Heart right ventricle (tissue), 16 donors: ENCODE results near the gene SLC8A1. TPM values are rescaled to one million over a fixed set of nuclear protein-coding genes. Genes with fewer than 3 reads are reported as not detected.
A peak's percentile ranks its signal among the peaks of the same experiment; 100 is the strongest.

Source experiments
- ATAC-seq, 8 donors: fragments of 200-7000 bp; cut with Tn5 transposase; one replicate each; pipeline ENCODE4 v1.9.1; 2020; ENCODE audit warnings: mild to moderate bottlenecking in 8 of 8, moderate library complexity in 8 of 8, moderate number of reproducible peaks in 1 of 8
- DNase-seq, 2 donors: peaks; one replicate each; pipeline ENCODE4 v3.0.0-alpha.2; 2020
- H3K27ac ChIP-seq, 10 donors: fragments of 200-600 bp; sonication (generic) in 2 of 10; one replicate each; pipeline versions ENCODE4 v1.5.0 to v1.8.0; 2020 to 2022; ENCODE audit warnings: mild to moderate bottlenecking in 3 of 10
- H3K27me3 ChIP-seq, 7 donors: fragments of 200-600 bp; one replicate each; pipeline ENCODE4 v1.8.0; 2021 to 2022; ENCODE audit warnings: mild to moderate bottlenecking in 2 of 7
- H3K36me3 ChIP-seq, 9 donors: fragments of 200-600 bp; sonication (generic) in 1 of 9; one replicate each; pipeline versions ENCODE4 v1.5.0 to v1.8.0; 2020 to 2022; ENCODE audit warnings: mild to moderate bottlenecking in 2 of 9
- H3K4me1 ChIP-seq, 9 donors: fragments of 200-600 bp; sonication (generic) in 1 of 9; one replicate each; pipeline versions ENCODE4 v1.5.0 to v1.8.0; 2020 to 2022; ENCODE audit warnings: mild to moderate bottlenecking in 4 of 9
- H3K4me3 ChIP-seq, 10 donors: fragments of 200-600 bp; sonication (generic) in 2 of 10; one replicate each; pipeline versions ENCODE4 v1.5.0 to v1.8.0; 2020 to 2022; ENCODE audit warnings: mild to moderate bottlenecking in 7 of 10, moderate library complexity in 2 of 10
- H3K9me3 ChIP-seq, 11 donors: fragments of 200-600 bp in 10 of 11; sonication (generic) in 2 of 11; one replicate each; pipeline versions ENCODE4 v1.5.0 to v1.8.0; 2013 to 2022; ENCODE audit warnings: mild to moderate bottlenecking in 2 of 11, control low read depth in 1 of 11, moderate library complexity in 1 of 11
- CTCF ChIP-seq, 9 donors: fragments of 200-600 bp; sonication (generic) in 2 of 9; IDR thresholded peaks; one replicate each; pipeline versions ENCODE4 v1.5.0 to v1.8.0; 2021 to 2022; ENCODE audit warnings: antibody characterized with exemption in 9 of 9, mild to moderate bottlenecking in 5 of 9, moderate library complexity in 1 of 9
- WGBS, 2 donors: extraction: QIAGEN DNeasy Blood & Tissue Kit; methylation state at CpG; one replicate each; pipeline ENCODE4 v1.1.7; 2013; ENCODE audit warnings: inconsistent platforms in 1 of 2; 5-methylcytosine and 5-hydroxymethylcytosine counted together
- intact Hi-C, 10 donors: fragments of 100-400 bp; cut with DNase I; formaldehyde crosslinking; loops; one replicate each; pipeline versions ENCODE4 v1.11.1 to v1.14.2; 2022
- polyA plus RNA-seq, 2 donors: library from polyadenylated mRNA; stranded (reverse); fragments of 200-250 nt; gene quantifications; one replicate each; pipeline ENCODE4 v1.2.3, GENCODE V29; 2013
- total RNA-seq, 10 donors: library from RNA; stranded (reverse); fragmentation: NEBNext Ultra II Directional in 3 of 10; extraction: Animal tissue kit (Norgen Biotek cat#: 25700) in 3 of 10; gene quantifications; one replicate each; pipeline versions ENCODE4 v1.2.1 to v1.2.4, GENCODE V29; 2021 to 2023
- donor health status: Arrhythmogenic right ventricular cardiomyopathy.
- donor health status: ischemic (EF 13 %, LVEDD 7.1; RV severe dilation, severe dysfunction).
- donor health status: healthy with polysubstance abuse.
- donor health status: DM: no; HTN: yes; CAD: no.
- donor health status: DM: no; HTN: no; CAD: no.
- donor health status: ischemic (EF 25% LVEDD 6.9; RV normal size, moderate dysfunction).
- donor health status: ischemic (EF 25% LVEDD 5.7; RV mildly dilated, moderate dysfunction).
- donor health status: healthy.
- donor health status: DM: yes; HTN: yes; CAD: no.
- donor health status: Ischemic cardiomyopathy.
- donor health status: ischemic (EF 35%, LVEDD 5.7; RV mildly dilated, moderate dysfunction).
- donor health status: nonischemic (EF 11% LVEDD 7.7; RV severe dilation, severe dysfunction).
- donor health status: DM: yes; HTN: yes; CAD: no.
- donor health status: PGD.
- donor health status: ischemic (EF 29% LVEDD 5.4; RV normal size, mild dysfunction).
- donor health status: nonischemic (EF 23%, LVEDD 6.1; RV moderate dilation, normal function).

The SLC8A1 gene
- total and polyA plus RNA-seq, 12 donors = 11.1 to 1,497 (median 1,067) TPM

- DNase-seq = no peak
- Histone ChIP-seq H3K36me3 (no peaks in the 10 kb centered on the region), H3K9me3 (no peaks in the 10 kb centered on the region), H3K4me3 (no peak overlapping the region), H3K27me3 (no peaks in the 10 kb centered on the region), H3K27ac (peak overlapping the region in 2 of 10 donors; percentile 0 to 33), H3K4me1 (peaks cover 3 to 88% (median 32%) of the 10 kb centered on the region in 9 donors)
- ATAC-seq = peak in 2 of 8 donors; percentile 48 to 51
- intact Hi-C loops = loop anchor here in 1 of 10 donors (5.0 kb wide), 1 partner anchor 86 kb away; no protein-coding TSS in a partner anchor
- TF ChIP-seq CTCF (IDR thresholded peaks at IDR 0.05) = no peak
- WGBS, 2 donors = 57 to 73% methylated on average over 4 of the region's 4 CpGs
Measured at GRCh38 chr2:40361478-40361877, 90.4 kb downstream of the SLC8A1 start.

- intact Hi-C loops = loop anchor here in 1 of 10 donors (5.0 kb wide), 1 partner anchor 87 kb away; no protein-coding TSS in a partner anchor
- peak in 6 of 8 donors; percentile 6 to 70 (median 34) for ATAC-seq
- no peaks in the 10 kb centered on the region for H3K9me3 ChIP-seq
- peak in 2 of 9 donors; percentile 23 to 24 for TF ChIP-seq CTCF (IDR thresholded peaks at IDR 0.05)
- peaks cover 3 to 88% (median 28%) of the 10 kb centered on the region in 9 donors for H3K4me1 ChIP-seq
- H3K27me3 ChIP-seq = no peaks in the 10 kb centered on the region
- H3K4me3 ChIP-seq = no peak overlapping the region
- DNase-seq = no peak
- H3K36me3 ChIP-seq = no peaks in the 10 kb centered on the region
- 33 to 51% methylated on average over 1 of the region's 1 CpG for WGBS, 2 donors
- peak overlapping the region in 3 of 10 donors; percentile 0 to 45 (median 33) for H3K27ac ChIP-seq
Measured at GRCh38 chr2:40360652-40361051, 91.2 kb downstream of the SLC8A1 start.

GRCh38 chr2:40359811-40360210 is 92.1 kb downstream of the SLC8A1 start:
- intact Hi-C loops = loop anchor here in 1 of 10 donors (5.0 kb wide), 1 partner anchor 87 kb away; no protein-coding TSS in a partner anchor
- Histone ChIP-seq H3K4me1 (peaks cover 0 to 88% (median 30%) of the 10 kb centered on the region in 9 donors), H3K27ac (no peak overlapping the region), H3K36me3 (no peaks in the 10 kb centered on the region), H3K9me3 (no peaks in the 10 kb centered on the region), H3K4me3 (no peak overlapping the region), H3K27me3 (no peaks in the 10 kb centered on the region)
- ATAC-seq (no peak), DNase-seq (no peak)
- 64 to 78% methylated on average over 2 of the region's 2 CpGs for WGBS, 2 donors
- no peak for TF ChIP-seq CTCF (IDR thresholded peaks at IDR 0.05)

GRCh38 chr2:40358783-40359182 is 93.1 kb downstream of the SLC8A1 start:
- intact Hi-C loops = no loop called here
- Histone ChIP-seq H3K4me3 (no peak overlapping the region), H3K36me3 (no peaks in the 10 kb centered on the region), H3K4me1 (peaks cover 4 to 88% (median 30%) of the 10 kb centered on the region in 9 donors), H3K9me3 (no peaks in the 10 kb centered on the region), H3K27me3 (no peaks in the 10 kb centered on the region), H3K27ac (no peak overlapping the region)
- DNase-seq = no peak
- 73 to 76% methylated on average over 8 of the region's 8 CpGs for WGBS, 2 donors
- no peak for ATAC-seq
- no peak for TF ChIP-seq CTCF (IDR thresholded peaks at IDR 0.05)
